ENCODE results near the gene CCDC71.

CCDC71 gene

GRCh38 chr3:49165771-49166751, at the start of gene CCDC71:
Gene CCDC71, minus strand, starts transcription at chr3:49166331. Its CDS starts 2,123 bp downstream, at chr3:49164208.
- peak; percentile 51 to 53 for DNase-seq (ENCODE audit: low read depth in 2 of 2)

DNA sequence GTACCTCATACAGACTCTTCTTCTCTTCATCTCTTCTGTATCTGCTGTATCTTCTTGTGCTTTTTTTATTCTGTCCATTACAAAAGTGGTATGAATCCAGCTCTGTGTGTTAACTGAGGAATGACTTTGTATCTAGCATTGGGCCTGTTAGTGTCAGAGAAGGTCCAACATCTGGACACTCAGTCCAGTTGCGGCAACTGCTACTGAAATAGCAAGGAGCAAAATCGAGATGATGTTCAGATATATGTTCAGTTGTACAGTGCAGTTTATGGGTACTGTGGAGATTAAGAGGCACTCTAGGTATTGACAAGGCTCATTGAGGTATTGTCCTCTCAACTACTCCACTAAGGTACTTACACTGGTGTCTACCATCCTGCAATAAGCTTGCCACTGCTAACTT, 47.9 kb upstream of the CCDC71 start:
- no peak for DNase-seq (ENCODE audit: low read depth in 2 of 2)

- no peak for DNase-seq (ENCODE audit: low read depth in 2 of 2)
These were observed 47.4 kb upstream of the CCDC71 start for GRCh38 chr3:49213541-49213943.

DNA sequence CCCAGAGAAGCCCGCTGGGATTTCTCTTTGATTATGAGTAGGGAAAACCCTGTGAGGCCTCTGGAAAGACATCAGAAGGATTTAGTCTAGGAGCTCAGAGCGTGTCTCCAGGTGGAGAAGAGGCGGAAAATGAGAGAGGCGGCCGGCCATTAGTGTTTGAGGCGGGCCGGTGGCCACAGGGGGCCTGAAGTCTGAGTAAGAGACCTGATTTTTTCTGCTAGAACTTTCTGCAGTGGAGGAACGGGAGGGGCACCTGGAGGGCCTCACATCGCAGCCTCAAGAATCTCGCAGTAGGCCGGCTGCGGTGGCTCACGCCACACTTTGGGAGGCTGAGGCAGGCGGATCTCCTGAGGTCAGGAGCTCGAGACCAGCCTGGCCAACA, 33.8 kb upstream of the CCDC71 start:
- DNase-seq (ENCODE audit: low read depth in 2 of 2) = no peak

DNA sequence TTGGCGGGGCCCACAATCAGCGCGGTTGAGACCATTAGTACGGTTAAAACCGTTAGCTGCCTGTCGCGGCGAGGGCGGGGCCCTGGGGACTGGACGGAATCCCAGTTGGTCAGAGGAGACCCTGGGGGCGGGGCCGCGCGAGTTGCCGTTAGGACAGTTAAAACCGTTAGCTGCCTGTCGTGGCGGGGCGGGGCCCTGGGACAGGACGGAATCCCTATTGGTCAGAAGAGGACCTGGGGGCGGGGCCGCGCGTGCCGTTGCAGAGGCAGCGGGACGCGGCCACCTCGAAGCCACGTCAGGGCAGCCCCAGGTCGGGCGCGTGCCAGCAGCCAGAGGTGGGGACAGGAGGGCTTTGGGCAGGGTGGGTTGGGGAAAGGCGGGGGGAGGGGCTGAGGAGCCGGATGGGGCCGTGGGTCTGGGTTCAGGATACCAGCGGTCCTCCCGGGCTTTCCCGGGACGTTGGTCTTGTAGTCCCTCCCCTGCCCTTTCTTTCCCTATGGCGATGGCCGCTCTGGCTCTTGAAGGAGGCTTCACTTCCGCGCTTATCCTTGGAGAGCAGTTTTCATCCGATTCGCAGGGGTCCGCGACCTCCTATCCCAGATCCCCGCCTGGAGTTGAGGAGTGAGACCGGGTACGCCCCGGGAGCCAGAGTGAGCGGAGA, 33.2 kb upstream of the CCDC71 start:
- no peak for DNase-seq (ENCODE audit: low read depth in 2 of 2)

DNA sequence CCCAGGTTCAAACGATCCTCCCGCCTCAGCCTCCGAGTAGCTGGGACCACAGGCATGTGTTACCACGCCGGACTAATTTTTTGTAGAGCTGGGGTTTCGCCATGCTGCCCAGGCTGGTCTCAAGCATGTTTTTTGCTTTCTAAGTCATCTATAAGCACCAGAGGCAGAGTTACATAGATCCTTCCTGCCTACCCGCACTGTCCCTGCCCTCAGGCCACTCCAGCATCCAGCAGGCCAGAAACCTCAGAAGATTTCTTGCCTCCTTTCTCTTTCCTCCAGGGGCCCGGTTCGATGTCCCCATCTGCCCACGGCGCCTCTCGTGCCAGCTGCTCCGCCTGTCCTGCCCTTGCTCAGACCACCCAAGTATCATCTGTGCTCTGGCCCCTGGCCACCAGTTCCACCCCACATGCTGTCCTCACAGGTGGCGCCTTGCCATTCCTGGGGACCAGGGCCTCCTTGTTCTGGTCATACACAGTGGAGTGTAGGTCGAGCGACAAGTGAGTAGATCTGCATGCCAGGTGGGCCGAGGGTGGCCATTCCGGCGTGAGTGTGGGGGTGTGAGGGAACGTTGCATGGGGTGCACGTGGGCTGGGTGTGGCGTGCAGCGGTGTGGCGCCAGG, 32.6 kb upstream of the CCDC71 start:
- DNase-seq (ENCODE audit: low read depth in 2 of 2) = no peak

DNA sequence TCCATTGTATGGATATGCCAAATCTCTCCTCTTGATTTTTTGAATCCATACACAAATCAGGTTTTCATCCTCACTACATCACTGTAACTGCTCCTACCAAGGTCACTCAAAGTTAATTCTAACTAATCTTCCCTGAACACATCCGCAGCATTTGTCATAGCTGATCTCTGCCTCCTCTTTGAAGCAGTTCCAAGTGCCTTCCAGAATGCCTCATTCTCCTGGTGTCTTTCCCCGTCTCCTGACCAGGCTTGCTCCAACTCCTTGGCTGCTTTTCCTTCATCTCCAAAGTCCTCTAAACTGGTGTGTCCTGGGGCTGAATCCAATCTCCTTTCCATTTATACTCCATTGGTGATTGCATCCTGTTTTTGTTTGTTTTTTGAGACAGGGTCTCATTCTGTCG, 32.0 kb upstream of the CCDC71 start:
- no peak for DNase-seq (ENCODE audit: low read depth in 2 of 2)

DNA sequence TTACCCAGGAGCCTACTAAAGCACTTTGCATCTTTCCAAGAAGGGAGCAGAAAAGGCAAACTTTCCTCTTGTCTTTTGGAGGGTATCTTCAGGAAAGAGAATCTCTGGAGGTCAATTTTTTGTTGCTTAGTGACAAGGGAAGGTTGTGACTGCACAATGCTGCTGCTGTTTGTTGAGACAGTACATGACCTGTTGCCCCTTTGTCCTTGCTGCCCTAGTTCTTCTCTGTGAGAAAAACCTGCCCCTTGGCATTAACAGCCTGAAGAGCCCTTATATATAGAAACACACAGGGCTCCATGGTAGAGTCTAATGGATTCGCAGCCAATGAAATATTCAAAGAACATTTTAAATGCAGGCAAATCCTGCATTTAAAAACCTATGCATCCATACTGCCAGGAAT, 25.6 kb upstream of the CCDC71 start:
- no peak for DNase-seq (ENCODE audit: low read depth in 2 of 2)

DNA sequence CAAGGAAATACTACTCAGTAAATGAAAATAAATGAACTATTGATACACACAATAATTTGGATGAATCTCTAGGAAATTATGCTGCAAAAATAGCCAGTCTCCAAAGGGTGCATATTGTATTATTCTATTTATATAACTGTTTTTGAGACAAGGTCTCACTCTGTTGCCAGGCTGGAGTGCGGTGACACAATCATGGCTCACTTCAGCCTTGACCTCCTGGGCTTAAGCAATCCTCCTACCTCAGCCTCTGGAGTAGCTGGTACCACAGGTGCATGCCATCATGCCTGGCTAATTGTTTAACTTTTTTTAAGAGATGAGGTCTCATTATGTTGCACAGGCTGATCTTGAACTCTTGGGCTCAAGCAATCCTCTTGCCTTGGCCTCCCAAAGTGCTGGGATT, 17.7 kb upstream of the CCDC71 start:
- DNase-seq (ENCODE audit: low read depth in 2 of 2) = no peak

DNA sequence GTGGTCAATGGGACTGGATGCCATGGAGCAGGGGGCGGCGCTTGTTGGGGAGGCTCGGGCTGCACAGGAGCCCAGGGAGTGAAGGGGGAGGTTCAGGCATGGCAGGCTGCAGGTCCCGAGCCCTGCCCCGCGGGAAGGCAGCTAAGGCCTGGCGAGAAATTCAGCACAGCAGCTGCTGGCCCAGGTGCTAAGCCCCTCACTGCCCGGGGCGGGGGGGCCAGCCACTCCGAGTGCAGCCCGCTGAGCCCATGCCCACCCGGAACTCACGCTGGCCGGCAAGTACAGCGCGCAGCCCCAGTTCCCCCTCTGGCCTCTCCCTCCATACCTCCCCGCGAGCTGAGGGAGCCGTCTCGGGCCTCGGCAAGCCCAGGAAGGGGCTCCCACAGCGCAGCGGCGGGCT, 16.6 kb upstream of the CCDC71 start:
- DNase-seq (ENCODE audit: low read depth in 2 of 2) = no peak

GRCh38 chr3:49181351-49181750, 15.2 kb upstream of the CCDC71 start:
- no peak for DNase-seq (ENCODE audit: low read depth in 2 of 2)

- no peak for DNase-seq (ENCODE audit: low read depth in 2 of 2)
These were observed 14.0 kb upstream of the CCDC71 start for GRCh38 chr3:49180116-49180515.

GRCh38 chr3:49177073-49177472, 10.9 kb upstream of the CCDC71 start:
- DNase-seq (ENCODE audit: low read depth in 2 of 2) = no peak

DNA sequence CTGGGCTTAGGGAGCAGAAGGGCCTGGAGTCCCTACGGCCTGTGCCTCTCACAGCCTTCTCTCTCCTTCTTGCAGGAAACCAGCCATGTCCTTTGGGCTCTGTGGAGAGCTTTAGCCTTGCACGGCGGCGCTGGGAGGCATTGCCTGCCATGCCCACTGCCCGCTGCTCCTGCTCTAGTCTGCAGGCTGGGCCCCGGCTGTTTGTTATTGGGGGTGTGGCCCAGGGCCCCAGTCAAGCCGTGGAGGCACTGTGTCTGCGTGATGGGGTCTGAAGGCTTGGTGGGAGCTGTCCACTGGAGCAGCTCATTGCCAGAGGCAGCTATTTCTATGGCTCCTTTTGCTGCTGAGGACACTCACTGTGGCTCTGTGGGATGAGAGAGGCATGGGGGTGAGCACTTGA, 9.4 kb upstream of the CCDC71 start:
- no peak for DNase-seq (ENCODE audit: low read depth in 2 of 2)

DNA sequence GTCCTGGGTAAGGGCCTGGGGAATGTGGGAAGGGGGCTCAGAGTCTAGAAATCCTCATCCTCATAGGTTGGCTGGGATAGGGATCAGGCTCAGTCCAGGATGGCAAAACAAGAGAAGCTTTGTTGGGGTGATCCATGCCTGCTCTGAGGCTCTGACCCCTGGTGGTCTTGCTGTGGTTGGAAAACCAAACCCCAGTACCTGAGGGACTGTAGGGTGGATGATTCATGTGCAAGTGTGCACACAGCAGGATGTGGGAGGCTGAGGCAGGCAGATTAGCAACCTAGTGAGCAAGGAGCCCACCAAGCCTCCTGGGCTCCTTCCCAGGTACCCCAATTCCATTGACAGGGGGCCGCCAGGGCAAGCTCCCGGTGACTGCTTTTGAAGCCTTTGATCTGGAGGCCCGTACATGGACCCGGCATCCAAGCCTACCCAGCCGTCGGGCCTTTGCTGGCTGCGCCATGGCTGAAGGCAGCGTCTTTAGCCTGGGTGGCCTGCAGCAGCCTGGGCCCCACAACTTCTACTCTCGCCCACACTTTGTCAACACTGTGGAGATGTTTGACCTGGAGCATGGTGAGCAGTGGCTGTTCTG, 8.4 kb upstream of the CCDC71 start:
- no peak for DNase-seq (ENCODE audit: low read depth in 2 of 2)

- DNase-seq (ENCODE audit: low read depth in 2 of 2) = no peak
These were observed 7.7 kb upstream of the CCDC71 start for GRCh38 chr3:49173792-49174170.

GRCh38 chr3:49173116-49173791, 7.1 kb upstream of the CCDC71 start:
- DNase-seq (ENCODE audit: low read depth in 2 of 2) = no peak

- no peak for DNase-seq (ENCODE audit: low read depth in 2 of 2)
These were observed 6.5 kb upstream of the CCDC71 start for GRCh38 chr3:49172551-49173041.

DNA sequence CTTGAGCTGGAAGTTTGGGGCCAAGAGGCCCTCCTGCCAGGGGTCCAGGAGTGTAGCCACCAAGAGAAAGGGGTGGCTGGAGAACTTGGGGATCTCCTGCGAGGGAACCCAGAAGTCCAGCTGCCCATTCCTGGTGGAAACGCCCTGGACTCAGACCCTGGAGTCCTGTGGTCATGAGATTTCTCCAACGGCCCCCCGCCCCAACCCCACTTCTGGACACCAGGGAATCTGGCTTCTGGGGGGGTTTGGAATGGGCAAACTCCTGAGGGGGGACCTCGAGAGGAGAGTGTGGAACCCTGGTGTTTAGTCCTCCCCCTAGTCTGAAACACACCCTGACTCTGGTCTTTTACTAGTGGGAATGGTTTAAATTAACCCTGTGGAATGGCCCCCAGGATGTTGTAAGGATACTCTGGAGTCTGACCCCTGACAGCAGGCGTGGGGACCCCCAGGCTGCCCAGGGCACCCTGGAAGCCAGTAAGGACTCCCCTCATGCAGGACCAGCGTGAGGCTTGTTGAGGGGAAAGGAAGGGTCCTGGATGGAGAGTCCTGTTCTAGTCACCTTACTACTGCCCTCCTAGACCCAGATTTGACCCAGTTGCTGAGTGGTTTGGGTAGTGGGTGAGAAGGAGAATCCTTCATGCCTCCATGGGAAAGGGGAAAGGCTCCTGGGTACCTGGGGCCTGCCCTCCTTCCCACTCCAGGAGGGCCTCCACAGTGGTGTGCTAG, 5.8 kb upstream of the CCDC71 start:
- no peak for DNase-seq (ENCODE audit: low read depth in 2 of 2)

- peak; percentile 57 to 63 for DNase-seq (ENCODE audit: low read depth in 2 of 2)
These were observed 5.1 kb upstream of the CCDC71 start, which contains the start of gene KLHDC8B for GRCh38 chr3:49171119-49171774. Gene KLHDC8B, plus strand, starts transcription at chr3:49171598. Its CDS starts 1,172 bp downstream, at chr3:49172770.

All from activated CD8-positive, alpha-beta memory T cell treated with anti-CD3 and anti-CD28 coated beads for 4 hours (primary cell).